Karpas-422 (cell line): Measurements from ENCODE around the gene NDUFB1. TPM values are rescaled to one million over a fixed set of nuclear protein-coding genes. Genes with fewer than 3 reads are reported as not detected.

Experiments used
- total RNA-seq: library from RNA; depleted of rRNA; stranded (reverse); fragments of >200 nt; shearing (Covaris generic); gene quantifications from 2 replicates; pipeline ENCODE4 v1.2.3, GENCODE V29; 2014; ENCODE audit warnings: low replicate concordance; rRNA removed

NDUFB1 gene
- total RNA-seq, 1 experiment from 2014 or later, result 873 TPM

Other genes starting within 250 kb of the NDUFB1 start
- not detected in 2 replicates for gene FBLN5, start 174.0 kb downstream of the NDUFB1 start, total RNA-seq
- 14.9 and 31.6 TPM in 2 replicates for gene TRIP11, start 81.6 kb downstream of the NDUFB1 start, total RNA-seq
- gene ATXN3, start 15.1 kb downstream of the NDUFB1 start, total RNA-seq, result 75.2 and 92.0 TPM in 2 replicates
- gene CPSF2, start 263 bp upstream of the NDUFB1 start, total RNA-seq, result 63.3 and 76.2 TPM in 2 replicates
- not detected in 2 replicates for gene SLC24A4, start 201.5 kb upstream of the NDUFB1 start, total RNA-seq